HG02970 (cell line): ENCODE results near the gene KRTAP5-7.
"Not testable (repeated sequence)": the region's sequence is repeated elsewhere in the genome, so short reads cannot be mapped to it uniquely, and the experiment has no call there.

ENCODE experiments used
- ATAC-seq: cut with Tn5 transposase; IDR thresholded peaks from one replicate; pipeline ENCODE4 v1.9.1; 2021; ENCODE audit warnings: mild to moderate bottlenecking, moderate library complexity, moderate number of reproducible peaks; ENCODE audit not compliant: unreplicated experiment, low FRiP score

The KRTAP5-7 gene

GRCh38 chr11:71554996-71555395 is 27.9 kb downstream of the KRTAP5-7 start:
- ATAC-seq = no peak

GRCh38 chr11:71555508-71555907 is 28.4 kb downstream of the KRTAP5-7 start:
- no peak for ATAC-seq

- ATAC-seq = no peak
Measured at GRCh38 chr11:71556018-71556417, 29.0 kb downstream of the KRTAP5-7 start.

GRCh38 chr11:71557257-71557656 is 30.2 kb downstream of the KRTAP5-7 start:
- ATAC-seq = no peak

GRCh38 chr11:71558996-71559395 is 31.9 kb downstream of the KRTAP5-7 start:
- ATAC-seq = no peak

- ATAC-seq = no peak
Measured at GRCh38 chr11:71562120-71562519, 35.1 kb downstream of the KRTAP5-7 start.

- no peak for ATAC-seq
Measured at GRCh38 chr11:71563406-71563805, 36.3 kb downstream of the KRTAP5-7 start.

GRCh38 chr11:71564430-71564829 is 37.4 kb downstream of the KRTAP5-7 start:
- ATAC-seq = no peak

GRCh38 chr11:71565263-71565662 is 38.2 kb downstream of the KRTAP5-7 start, which contains the start of gene KRTAP5-10:
Gene KRTAP5-10, plus strand, starts transcription at chr11:71565563. Its CDS starts 25 bp downstream, at chr11:71565588.
- ATAC-seq = no peak

GRCh38 chr11:71566081-71566620 is 39.1 kb downstream of the KRTAP5-7 start:
- no peak for ATAC-seq

- ATAC-seq = not testable (repeated sequence)
Measured at GRCh38 chr11:71566626-71567599, 39.8 kb downstream of the KRTAP5-7 start.

- not testable (repeated sequence) for ATAC-seq
Measured at GRCh38 chr11:71567633-71568032, 40.6 kb downstream of the KRTAP5-7 start.

- ATAC-seq = no peak
Measured at GRCh38 chr11:71568704-71569349, 41.8 kb downstream of the KRTAP5-7 start.

GRCh38 chr11:71571101-71571850 is 44.2 kb downstream of the KRTAP5-7 start:
- ATAC-seq = not testable (repeated sequence)

- ATAC-seq = no peak
Measured at GRCh38 chr11:71572811-71573210, 45.7 kb downstream of the KRTAP5-7 start.

GRCh38 chr11:71574418-71574817 is 47.4 kb downstream of the KRTAP5-7 start:
- no peak for ATAC-seq

- ATAC-seq = no peak
Measured at GRCh38 chr11:71575723-71576424, 48.8 kb downstream of the KRTAP5-7 start.

GRCh38 chr11:71576688-71577465 is 49.8 kb downstream of the KRTAP5-7 start:
- ATAC-seq = not testable (repeated sequence)

GRCh38 chr11:71577469-71578004 is 50.5 kb downstream of the KRTAP5-7 start:
- ATAC-seq = no peak
